ENCODE measurements around the gene HDC.

DNA sequence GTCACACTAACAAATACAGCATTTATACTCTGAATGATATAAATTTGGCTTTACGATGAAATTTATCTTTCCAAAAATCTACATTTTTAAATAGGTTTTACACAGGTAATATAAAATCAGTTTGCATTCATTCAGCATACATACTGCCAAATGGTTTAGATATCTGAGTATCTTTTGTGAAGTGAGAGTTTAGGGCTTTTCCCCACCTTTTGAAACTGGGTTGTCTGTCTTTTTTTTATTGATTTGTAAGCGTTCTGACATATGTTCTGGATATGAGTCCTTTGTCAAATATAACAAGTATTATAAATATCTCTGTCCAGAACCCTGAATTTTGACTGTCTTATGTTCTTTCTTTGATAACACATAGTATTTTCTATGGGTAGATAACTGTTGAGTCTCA lies 47.1 kb upstream of the HDC start:
- TF ChIP-seq, protein P1, sequence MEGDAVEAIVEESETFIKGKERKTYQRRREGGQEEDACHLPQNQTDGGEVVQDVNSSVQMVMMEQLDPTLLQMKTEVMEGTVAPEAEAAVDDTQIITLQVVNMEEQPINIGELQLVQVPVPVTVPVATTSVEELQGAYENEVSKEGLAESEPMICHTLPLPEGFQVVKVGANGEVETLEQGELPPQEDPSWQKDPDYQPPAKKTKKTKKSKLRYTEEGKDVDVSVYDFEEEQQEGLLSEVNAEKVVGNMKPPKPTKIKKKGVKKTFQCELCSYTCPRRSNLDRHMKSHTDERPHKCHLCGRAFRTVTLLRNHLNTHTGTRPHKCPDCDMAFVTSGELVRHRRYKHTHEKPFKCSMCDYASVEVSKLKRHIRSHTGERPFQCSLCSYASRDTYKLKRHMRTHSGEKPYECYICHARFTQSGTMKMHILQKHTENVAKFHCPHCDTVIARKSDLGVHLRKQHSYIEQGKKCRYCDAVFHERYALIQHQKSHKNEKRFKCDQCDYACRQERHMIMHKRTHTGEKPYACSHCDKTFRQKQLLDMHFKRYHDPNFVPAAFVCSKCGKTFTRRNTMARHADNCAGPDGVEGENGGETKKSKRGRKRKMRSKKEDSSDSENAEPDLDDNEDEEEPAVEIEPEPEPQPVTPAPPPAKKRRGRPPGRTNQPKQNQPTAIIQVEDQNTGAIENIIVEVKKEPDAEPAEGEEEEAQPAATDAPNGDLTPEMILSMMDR (IDR thresholded peaks at IDR 0.05 in 2 of 3, conservative IDR thresholded peaks at IDR 0.05 in 1 of 3; ENCODE audit: control insufficient read depth in 2 of 3, extremely low read depth in 1 of 3, insufficient read depth in 1 of 3, low read depth in 3 of 3, low read length in 3 of 3), result no peak
- TF ChIP-seq CBFB (IDR thresholded peaks at IDR 0.05; ENCODE audit: low read depth) (no peak), NFYB (IDR thresholded peaks at IDR 0.05; ENCODE audit: insufficient read depth, low read depth, low read length) (no peak)
